ENCODE results near the gene OTX2.

The OTX2 gene

DNA sequence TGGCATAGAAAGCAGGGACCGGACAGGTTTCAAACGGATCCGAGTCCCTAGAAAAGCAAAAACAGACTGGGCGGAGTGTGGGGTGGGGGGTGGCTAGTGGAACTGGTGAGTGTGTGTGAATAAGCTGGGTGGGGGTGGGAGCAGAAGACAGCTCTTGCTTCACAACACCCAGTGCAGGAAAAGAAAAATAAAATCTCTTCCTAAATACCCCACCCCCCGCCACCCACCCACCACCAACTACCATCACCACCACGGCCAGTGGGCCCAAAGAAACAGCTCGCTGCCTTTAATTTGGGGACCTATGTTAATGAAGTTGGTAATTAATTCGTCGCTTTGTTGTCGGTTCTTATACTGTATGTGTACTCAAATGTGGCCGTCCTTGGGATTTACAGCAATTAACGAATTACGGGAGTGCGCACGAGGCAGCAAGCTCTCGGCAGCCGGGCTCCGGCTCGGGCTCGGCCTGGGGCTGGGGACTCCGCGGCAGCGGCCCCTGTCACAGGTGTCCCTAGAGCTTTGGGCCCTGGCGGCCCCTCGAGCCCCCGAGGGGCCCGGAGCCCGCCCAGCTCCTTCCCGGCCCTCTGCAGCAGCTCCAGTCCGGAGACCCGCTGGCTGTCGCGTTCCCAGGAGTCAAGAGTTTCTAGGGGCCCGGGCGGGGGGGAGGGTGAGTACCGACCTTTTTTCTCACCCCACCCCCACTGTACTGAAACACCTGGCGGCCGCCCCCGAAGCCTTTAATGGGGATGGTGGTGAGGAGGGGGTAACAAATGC, 1.5 kb upstream of the OTX2 start:
- no peak for DNase-seq

DNA sequence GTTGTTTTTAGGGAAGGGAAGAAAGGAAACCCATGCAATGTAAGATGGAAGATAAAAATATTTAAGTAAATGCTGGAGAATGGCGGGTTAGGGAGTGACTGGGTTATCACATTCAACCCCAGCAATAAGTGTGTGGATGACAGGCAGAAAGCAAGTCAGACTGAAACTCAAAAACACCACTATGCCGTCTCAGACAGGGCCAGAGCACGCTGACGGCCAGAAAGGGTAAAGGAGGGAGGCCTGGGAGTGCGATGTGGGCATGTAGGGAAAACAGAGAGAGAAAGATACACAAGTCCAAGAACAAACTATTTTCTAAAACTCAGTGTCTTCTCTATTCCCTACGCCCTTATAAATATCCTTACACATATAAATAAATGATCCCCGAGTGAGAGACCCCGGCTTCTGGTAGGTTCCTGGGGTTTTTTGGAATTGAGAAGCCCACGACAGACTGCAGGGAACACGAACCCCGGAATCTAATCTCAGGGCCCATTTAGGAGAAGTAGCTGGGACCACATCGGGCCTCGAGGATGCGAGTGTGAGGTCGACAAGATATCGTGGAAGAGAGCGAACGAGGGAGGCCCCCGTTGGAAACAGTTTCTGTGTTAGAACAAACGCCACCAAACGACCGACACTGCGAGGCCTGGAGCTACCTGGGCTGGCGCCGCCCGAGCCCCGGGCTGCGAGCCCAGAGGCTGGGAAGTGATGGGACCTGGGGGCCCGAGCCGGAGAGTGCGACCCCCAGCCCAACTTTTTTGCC, 735 bp upstream of the OTX2 start:
- DNase-seq: no peak

DNA sequence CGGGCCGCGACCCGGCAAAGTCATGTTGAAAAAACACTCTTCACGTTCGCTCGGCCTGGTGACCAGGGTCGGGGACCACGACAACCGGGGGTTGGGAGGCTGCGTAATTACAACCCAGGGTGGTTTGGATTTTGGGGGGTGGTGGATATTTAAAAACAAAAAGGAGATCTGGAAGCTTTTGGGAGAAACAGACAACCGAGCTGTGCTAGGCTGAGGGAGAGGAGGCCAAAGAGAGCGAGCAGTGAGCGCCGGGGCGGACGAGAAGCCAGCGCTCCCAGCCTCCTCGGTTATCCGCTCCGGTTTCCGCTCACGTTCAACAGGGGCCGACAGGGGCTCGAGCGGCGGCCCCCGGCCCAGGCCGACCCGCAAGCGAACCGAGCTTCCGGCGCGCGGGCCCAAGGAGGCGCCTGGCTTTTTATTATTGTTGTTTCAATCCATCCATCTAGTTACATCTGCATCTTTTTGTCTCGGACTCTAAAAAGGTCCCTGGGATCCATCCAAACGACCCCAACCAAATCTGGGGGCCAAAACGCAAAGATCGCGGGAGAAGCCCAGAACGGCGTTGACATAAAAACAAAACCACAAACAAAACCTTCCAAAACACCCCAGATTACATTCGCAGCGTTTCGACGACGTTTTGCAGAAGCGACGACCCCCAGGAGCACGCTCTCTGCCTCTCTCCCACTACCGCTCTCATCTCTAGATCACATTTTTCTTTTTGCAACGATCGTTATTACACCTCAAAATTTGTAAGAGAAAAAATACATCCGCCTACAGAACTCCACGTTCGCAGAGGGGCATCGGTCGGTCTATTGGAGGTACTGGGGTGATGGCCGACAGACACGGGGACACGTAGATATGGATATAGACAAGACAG, 771 bp downstream of the OTX2 start:
- no peak for DNase-seq

DNA sequence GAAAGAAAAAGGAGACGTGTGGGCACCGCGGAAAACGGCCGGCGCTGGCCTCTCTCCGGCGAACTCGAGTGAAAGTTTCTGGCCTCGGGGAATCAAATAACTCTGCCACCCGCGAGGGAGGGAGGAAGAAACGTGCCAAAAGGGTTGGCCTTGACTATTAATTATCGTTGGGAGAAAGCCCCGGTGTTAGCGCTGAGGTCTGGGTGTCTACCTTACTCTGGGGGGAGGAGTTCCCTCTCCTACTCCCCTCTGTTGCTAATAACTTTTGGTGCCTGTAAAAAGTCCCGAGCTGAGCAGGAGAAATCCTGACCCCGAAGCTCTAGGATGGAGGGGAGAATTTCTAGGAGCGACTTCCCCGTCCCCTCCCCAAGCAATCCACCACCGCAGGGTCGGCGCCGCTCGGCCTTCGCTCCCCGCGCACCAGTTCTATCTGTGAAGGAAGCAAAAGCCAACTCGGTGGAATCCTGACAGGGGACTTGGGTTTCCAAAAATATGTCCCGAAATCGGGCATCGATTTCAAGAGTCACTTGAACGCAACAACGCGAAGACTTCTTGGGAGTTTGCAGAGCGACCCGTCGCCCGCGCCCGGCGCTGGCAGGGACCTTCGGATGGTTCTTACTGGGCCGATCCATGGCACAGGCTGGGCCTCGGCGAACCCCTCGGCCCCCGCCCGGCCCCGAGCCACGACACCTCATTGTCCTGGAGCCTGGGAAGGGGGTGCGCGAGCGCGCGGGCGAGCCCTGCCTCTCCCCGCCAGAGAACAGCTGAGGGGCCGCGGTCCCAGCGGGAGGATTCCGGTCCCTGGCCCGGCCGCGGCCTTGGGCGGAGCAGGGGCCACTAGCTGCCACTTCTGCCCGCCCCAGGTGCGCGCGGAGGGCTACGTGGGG, 1.7 kb downstream of the OTX2 start:
- DNase-seq: no peak

DNA sequence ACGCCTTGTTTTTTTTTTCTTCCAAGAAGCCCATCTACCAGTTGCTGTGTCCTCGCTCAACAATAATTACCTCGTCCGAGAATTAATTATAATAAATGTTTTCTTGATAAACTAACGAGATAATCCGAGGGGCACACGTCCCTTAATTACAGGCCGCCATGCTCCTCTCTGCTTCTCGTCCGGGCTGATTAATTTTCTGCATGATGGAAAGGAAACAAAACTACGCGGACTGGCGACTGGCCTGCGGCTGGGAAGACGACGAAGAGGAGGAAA, 2.2 kb downstream of the OTX2 start:
- DNase-seq: no peak

DNA sequence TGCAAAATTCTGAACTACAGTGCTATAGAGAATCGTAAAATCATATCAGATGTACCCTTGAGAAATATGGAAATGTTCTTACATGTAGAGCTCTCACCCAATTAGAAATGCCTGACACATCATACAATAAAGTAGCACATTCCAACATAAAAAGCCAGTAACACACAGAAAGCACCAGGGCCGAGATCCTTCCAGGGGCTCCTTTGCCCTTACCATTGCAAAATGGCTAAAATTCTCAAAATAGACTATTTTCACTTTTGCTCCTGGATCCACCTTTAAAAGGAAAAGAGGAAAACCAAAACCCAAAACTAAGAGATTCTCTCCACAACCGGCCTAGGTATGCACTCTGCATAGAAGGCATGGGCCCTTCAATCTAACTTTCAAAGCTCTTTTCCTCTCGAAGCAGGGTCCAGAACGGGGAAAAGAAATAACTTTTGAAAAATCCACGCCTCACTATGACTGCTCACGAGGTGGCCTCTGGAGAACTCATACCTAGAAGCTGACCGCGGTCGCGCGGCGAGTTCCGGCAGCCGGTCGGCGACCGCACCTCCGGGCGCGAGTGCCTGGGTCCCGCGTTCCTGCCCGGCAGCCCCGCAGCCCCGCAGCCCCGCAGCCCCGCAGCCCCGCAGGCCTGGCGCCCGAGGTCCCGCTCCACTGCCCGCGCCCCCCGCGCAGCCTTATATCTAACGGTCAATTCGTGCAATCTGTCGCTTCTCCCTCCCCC, 2.7 kb downstream of the OTX2 start:
- DNase-seq: no peak

DNA sequence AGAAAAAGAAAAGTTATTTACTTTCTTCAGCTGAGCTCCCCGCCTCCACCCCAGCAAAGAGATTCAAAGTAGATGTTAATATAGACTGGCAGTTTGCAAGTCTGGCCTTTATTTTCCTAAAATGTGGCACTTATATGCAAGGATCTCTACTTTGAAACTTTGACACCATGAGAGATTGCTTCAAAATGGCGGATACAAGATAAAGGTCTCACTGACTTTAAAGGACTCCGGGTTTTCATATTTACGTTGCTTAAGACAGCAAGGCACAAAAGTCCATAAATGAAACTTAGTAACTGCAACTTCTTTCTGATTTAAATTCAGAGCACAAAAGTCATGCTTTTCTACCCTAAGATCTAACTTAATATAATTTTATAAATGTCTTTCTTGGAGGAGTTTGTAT, 3.5 kb downstream of the OTX2 start:
- no peak for DNase-seq

DNA sequence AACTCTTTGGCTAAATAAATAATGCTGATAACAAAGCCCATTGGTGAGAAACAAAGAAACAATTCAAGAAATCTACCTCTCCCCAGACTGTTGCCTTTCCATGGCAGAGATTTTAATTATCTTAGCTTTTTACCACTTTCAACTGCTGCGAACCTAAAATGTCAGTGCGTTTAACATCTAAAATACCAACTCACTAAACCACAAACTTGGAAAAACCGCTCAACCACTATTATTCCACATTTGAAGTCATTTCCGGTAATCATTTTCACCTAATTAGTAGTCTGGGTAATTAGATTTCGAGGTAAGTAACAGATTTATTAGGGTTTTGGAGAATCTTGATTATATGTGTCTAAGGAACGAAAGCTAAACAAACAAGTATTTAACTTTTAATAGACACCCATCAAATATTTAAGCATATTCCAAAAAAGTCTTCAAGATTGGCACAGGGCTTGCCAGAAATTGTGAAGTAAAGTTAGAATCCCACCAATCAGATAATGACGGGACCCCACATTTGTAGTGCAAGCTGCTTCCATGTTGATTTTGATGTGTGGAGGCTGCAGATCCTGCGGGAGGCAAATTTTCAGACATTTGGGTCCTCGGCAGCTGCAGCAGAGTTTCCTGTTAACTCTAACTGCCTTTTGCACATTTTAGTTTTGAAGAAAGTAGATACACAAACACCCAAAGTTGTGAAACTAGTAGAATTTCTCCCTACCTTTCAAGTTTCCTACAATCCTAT, 4.1 kb downstream of the OTX2 start:
- DNase-seq: no peak

DNA sequence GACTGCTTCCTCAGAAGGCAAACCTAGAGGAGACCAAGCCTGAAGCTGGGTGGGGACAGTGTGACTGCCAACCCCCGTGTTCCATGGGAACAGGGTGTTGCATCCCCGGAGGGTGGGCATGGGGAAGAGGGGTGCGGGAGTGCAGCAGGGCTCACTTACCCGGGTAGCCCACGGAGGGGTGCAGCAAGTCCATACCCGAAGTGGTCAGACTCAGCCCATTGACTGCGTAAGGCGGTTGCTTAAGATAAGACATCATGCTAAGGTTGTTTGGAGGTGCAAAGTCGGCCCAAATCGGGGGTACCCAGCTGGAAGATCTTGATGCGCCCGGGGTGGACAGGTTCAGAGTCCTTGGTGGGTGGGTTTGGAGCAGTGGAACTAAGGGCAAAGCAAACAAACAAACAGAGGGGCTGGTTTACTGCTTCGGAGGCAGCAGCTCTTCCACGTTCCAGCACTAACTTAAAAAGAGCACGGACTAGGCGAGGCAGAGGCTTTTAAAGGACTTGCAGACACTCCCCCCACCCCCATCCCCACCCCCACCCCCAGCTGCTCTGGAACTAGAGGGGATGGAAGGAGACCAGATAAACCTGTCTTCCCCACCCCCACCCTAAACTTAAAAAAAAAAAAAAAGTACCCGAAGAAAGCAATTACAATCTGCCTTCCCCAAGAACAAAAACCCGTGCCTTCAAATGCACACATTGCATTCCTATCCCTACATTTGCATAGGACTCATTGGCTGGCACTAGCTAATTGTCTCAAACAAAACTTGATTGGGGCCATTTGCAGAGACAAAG, 4.9 kb downstream of the OTX2 start:
- DNase-seq: no peak

DNA sequence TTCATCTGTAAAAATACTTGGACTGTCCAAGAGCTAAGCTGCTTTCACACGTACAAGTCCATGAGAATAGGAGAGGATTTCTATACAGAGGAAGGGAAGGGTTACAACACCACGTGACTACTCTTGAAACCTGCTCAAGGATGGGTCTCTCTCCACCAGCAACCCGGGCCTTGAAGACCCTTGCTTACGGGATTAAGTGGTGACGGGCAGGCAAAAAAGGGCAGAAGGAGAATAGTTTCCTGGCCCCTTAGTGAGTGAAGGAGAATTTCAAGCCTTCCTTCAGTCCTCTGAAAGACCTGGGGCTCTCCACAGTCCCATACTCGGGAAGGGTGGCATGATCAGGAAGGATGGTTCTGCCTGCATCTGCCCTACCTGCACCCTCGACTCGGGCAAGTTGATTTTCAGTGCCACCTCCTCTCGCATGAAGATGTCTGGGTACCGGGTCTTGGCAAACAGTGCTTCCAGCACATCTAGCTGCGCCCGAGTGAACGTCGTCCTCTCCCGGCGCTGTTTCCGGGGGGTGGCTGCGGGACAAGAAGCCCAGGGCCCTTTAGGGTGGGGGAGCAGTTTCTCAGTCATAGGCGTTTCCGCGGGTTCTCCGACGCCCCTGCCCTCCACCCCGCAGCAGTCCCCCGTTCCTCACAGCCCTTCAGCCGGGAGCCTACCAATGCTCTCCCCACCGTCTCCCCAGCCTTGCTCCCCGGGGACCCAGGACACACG, 6.3 kb downstream of the OTX2 start:
- DNase-seq: no peak

DNA sequence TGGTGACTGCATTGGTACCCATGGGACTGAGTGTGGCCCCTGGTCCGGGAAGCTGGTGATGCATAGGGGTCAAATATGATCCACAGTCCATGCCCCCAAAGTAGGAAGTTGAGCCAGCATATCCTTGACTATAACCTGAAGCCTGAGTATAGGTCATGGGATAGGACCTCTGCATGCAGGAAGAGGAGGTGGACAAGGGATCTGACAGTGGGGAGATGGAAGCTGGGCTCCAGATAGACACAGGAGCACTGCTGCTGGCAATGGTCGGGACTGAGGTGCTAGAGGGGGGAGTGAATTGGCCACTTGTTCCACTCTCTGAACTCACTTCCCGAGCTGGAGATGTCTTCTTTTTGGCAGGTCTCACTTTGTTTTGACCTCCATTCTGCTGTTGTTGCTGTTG, 8.4 kb downstream of the OTX2 start:
- DNase-seq: no peak

DNA sequence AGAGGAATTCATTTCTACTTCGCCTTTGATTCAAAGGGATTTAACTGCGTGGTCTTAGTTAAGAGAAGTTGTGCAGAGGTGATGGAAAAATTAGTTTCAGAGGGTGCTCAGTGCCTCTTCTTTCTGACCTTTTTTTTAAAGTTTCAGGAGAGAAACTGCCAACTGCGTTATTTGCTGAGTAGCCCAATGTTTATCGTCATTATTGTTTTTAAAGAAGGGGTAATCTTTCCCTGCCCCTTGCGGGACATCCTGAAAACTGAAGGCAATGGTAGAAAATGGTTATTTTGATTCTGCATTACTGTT, 11.0 kb downstream of the OTX2 start:
- no peak for DNase-seq

DNA sequence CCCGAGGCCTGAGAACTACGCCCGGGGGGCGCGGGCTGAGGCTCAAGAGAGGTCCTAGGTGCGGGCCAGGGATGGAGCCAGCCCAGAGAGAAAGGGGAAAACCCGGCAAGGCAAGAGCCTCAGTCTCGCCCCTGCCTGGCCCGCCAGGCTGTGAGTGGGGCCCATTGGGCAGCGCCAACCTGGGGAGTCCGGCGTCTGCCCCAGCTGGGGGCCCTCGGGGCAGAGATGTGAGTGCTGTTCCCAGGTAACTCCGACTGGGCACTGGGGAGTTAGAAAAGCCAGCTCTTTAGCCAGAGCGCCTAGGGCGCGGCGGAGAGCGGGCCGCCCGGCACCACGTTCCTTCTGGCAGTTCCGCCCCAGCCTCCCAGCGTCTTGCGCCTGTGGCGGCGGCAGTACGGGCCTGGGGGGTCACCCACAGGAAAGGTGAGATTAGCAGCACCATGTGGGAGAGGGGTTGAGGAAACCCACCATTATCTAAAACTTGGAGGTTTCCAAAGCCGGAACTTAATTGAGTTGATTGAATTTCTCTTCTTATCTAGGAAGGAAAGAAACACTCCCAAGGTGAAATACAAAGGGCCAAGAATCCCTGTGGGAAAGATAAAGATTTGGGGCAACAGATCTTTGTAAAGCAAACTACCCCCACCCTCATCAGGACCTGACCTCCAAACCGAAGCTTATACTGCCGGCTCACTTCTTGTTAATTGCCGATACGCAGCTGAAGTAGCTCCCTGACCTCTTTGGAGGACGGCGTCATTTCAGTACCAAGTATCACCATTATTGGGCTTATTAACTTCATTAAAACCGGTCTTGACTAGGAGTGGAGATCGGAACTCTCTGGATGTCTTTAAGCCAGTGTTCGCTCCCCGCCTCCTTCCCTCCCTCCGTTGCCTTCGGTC, 11.6 kb downstream of the OTX2 start:
- no peak for DNase-seq

DNA sequence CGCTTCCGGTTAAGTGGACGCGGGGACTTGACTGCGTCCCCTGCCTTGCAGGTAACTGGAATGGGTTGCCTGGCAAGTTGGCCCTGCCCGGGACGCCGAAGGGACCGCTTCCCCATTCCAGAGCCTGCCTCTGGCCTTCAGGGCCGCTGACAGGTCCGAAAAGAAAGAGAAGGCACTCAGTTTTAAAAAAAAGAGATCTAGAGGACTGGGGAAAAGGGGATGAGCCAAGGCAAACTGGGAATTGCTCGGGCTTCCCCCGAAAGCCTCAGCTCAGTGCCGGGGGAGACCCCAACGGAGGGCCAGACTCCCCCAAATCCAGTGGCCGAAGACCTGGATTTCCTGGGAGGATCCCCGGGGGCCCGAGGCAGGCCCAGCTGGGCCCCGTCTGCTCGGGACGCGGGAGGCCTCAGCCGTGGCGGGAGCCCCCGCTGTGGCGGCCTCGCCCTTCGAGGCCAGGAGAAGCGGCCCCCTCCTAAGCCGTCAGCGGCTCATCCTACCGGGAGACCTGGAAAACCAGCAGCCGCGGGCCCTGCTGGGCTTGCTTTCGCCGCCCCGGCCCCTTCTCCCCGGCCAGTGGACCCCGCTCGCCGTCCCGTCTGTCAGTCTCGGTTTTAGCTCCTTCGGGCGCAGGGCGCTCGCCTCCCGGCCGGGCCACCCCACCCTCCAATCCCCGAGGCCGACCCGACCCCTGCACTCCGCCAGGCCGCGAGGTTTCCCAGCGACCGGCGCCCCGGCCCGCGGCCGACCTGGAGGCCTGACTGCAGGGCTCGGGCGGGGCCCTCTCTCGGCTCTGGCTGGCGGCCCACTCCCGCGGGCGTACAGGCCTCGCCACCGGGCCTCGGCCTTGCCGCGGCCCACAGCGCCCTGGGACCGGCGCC, 12.5 kb downstream of the OTX2 start:
- DNase-seq: no peak

DNA sequence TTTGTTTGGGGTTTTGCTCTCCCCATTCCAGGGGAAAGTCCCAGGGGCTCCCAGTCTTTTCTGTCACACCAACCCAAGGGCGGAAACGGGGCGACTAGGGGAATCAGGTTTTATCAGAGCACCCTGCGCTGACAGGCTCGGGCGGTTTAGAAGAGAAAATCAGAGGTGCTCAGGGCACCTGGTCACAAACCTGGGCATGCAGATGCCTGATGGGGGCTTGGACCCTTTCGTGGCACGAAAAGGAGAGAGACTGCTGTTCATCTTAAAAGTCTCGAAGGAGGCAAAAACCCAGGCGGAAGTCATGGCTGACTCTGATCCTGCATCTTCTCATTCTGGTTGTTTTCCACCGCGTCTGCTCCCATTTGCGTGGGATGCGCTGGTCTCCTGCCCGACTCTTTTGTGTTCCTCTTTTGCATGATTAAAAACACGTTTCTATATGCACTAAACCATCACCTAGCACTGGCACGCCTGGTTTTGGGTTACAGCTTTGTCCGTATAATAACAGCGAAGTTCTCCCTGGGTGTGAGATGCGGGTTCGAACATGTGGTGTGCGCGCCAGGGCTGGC, 13.2 kb downstream of the OTX2 start:
- no peak for DNase-seq

DNA sequence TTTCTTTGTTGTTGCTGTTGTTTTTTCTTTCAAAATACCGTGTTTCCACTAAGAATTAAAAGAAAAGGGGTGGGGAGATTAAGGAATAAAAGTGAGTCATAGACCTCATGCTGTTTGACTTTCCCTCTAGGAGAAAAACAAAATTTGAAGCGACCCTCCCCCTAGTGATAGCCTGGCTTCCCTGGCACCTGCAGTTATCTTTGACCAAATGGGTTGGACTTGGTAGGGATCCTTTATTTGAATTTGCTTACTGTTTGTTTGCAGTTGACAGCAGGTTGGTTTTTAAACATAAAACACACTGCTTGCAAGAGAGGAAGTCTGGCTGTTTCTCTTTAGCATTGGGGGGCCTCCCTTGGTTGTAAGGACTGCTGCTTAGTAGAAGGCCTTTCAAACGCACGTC, 14.0 kb downstream of the OTX2 start:
- no peak for DNase-seq

DNA sequence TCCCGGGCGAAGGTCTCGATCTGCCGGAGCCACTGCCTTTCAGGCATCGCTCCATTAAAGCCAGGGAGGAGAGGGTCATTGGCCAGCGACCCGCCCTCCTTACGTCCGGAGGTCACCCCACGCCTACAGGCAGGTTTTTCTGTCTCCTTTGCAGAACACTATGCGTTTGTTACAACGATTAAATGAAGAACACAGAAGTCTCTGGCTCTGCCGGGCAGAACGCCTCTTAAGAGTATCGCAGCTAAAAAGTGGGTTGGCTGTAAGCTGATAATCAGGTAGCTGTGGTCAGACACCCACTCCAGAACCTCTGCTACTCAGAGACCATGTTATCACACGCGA, 15.0 kb downstream of the OTX2 start:
- no peak for DNase-seq
